Large intestine (tissue), 12 donors: ENCODE measurements around the gene LPCAT3. TPM values are rescaled to one million over a fixed set of nuclear protein-coding genes. Genes with fewer than 3 reads are reported as not detected.

Source experiments
- DNase-seq, 2 donors: peaks; one replicate each; pipeline versions ENCODE4 v3.0.0 to v3.0.0-alpha.2; 2013
- H3K27ac ChIP-seq: one replicate; pipeline ENCODE4 v1.5.1; 2013; ENCODE audit warnings: low read length
- H3K27me3 ChIP-seq: 2 replicates; pipeline ENCODE4 v1.6.1; 2013; ENCODE audit warnings: low read length; ENCODE audit not compliant: control insufficient read depth, insufficient read depth
- H3K36me3 ChIP-seq: 2 replicates; pipeline ENCODE4 v1.6.1; 2013; ENCODE audit warnings: low read length; ENCODE audit not compliant: control insufficient read depth, insufficient read depth
- H3K4me1 ChIP-seq: one replicate; pipeline ENCODE4 v1.6.1; 2013; ENCODE audit warnings: low read length; ENCODE audit not compliant: control insufficient read depth, insufficient read depth
- H3K4me3 ChIP-seq: one replicate; pipeline ENCODE4 v1.5.1; 2013; ENCODE audit warnings: low read length
- H3K9me3 ChIP-seq: one replicate; pipeline ENCODE4 v1.6.1; 2013; ENCODE audit warnings: mild to moderate bottlenecking, low read depth, low read length, moderate library complexity; ENCODE audit not compliant: control insufficient read depth
- WGBS: methylation state at CpG from one replicate; pipeline ENCODE4 v1.1.5; 2013; ENCODE audit warnings: low lambda C conversion rate; ENCODE audit not compliant: insufficient coverage; 5-methylcytosine and 5-hydroxymethylcytosine counted together
- long read RNA-seq, 11 donors: transcript quantifications; one replicate each; lab custom pipeline, GENCODE V29; 2026
- polyA plus RNA-seq: library from polyadenylated mRNA; unstranded; fragments of 120-200 nt; gene quantifications from one replicate; pipeline ENCODE4 v1.2.1, GENCODE V29; 2013

Gene LPCAT3
- 81.6 TPM for polyA plus RNA-seq
- long read RNA-seq, donor 1, transcript LPCAT3-201 (13 exons, 2,268 nt), result major isoform, 14 of 14 reads
- long read RNA-seq, donor 1, partial matches to known transcripts, result 0 of 14 reads
- long read RNA-seq, donor 1, other reads (novel, unspliced or antisense), result 0 of 14 reads
- long read RNA-seq, donor 2, transcript LPCAT3-201 (13 exons, 2,268 nt), result major isoform, 25 of 33 reads
- long read RNA-seq, donor 2, partial matches to known transcripts, result 8 of 33 reads
- long read RNA-seq, donor 2, other reads (novel, unspliced or antisense), result 0 of 33 reads
- long read RNA-seq, donor 3, result 0 reads
- long read RNA-seq, donor 4, result 0 reads
- long read RNA-seq, donor 5, transcript LPCAT3-201 (13 exons, 2,268 nt), result major isoform, 11 of 11 reads
- long read RNA-seq, donor 5, partial matches to known transcripts, result 0 of 11 reads
- long read RNA-seq, donor 5, other reads (novel, unspliced or antisense), result 0 of 11 reads
- long read RNA-seq, donor 6, transcript LPCAT3-201 (13 exons, 2,268 nt), result major isoform, 31 of 44 reads
- long read RNA-seq, donor 6, partial matches to known transcripts, result 13 of 44 reads
- long read RNA-seq, donor 6, other reads (novel, unspliced or antisense), result 0 of 44 reads
- long read RNA-seq, donor 7, transcript LPCAT3-201 (13 exons, 2,268 nt), result major isoform, 8 of 8 reads
- long read RNA-seq, donor 7, partial matches to known transcripts, result 0 of 8 reads
- long read RNA-seq, donor 7, other reads (novel, unspliced or antisense), result 0 of 8 reads
- long read RNA-seq, donor 8, transcript LPCAT3-201 (13 exons, 2,268 nt), result major isoform, 19 of 30 reads
- long read RNA-seq, donor 8, partial matches to known transcripts, result 11 of 30 reads
- long read RNA-seq, donor 8, other reads (novel, unspliced or antisense), result 0 of 30 reads
- long read RNA-seq, donor 9, transcript LPCAT3-201 (13 exons, 2,268 nt), result major isoform, 16 of 22 reads
- long read RNA-seq, donor 9, partial matches to known transcripts, result 6 of 22 reads
- long read RNA-seq, donor 9, other reads (novel, unspliced or antisense), result 0 of 22 reads
- long read RNA-seq, donor 10, transcript LPCAT3-201 (13 exons, 2,268 nt), result major isoform, 14 of 59 reads
- long read RNA-seq, donor 10, partial matches to known transcripts, result 45 of 59 reads
- long read RNA-seq, donor 10, other reads (novel, unspliced or antisense), result 0 of 59 reads
- long read RNA-seq, donor 11, transcript LPCAT3-201 (13 exons, 2,268 nt), result major isoform, 12 of 27 reads
- long read RNA-seq, donor 11, partial matches to known transcripts, result 15 of 27 reads
- long read RNA-seq, donor 11, other reads (novel, unspliced or antisense), result 0 of 27 reads

DNA sequence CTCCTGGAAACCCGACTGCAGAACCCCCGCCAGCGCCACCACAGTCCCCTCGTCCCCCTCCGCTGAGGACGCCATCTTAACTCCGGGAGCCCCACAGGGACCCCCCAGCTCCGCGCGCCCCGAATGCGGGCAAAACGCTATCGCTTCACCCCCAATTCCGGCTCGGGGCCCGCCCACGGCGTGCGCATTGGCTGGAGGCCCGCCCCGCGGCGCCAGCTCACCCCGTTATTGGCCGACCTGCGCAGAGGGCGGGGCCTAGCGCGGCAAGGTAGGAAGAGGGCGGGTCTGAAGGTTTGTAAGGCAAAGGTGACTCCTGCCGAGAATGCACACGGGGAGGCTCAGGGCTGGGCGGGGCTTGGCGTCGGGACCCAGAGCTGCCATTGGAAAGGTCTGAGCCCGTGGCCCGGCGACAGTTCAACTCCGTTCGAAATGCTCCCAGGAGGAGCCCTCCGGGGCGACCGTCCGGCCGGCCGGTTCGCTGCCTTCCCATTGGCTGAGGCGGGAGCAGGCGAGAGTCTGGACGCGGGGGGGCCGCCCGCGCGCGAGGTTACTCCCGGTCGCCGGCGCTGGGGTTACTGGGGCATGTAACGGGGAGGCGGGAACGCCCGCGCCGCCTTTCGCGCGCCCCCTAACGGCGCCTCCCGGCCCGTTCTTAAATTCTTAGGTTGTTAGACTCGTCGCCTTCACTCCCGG is at the start of gene LPCAT3:
Gene LPCAT3, minus strand, starts transcription at position 127 of the 693 bp plus-strand sequence. Its CDS starts 52 bp downstream, at position 75.
- Histone ChIP-seq H3K36me3 (peaks cover 3% of the 10 kb centered on the region), H3K27ac (peak within 1 kb of the TSS; percentile 92), H3K9me3 (no peaks in the 10 kb centered on the region), H3K27me3 (no peaks in the 10 kb centered on the region), H3K4me3 (peak within 1 kb of the TSS; percentile 93), H3K4me1 (peaks cover 20% of the 10 kb centered on the region)
- WGBS, result no CpG with 5 or more reads among the region's 77 CpGs
- peak; percentile 97 to 99 for DNase-seq

- Histone ChIP-seq H3K4me1 (peaks cover 12% of the 10 kb centered on the region), H3K36me3 (peaks cover 6% of the 10 kb centered on the region), H3K9me3 (no peaks in the 10 kb centered on the region), H3K27ac (no peak overlapping the region), H3K4me3 (no peak overlapping the region), H3K27me3 (no peaks in the 10 kb centered on the region)
- no peak for DNase-seq
- 60% methylated on average over 1 of the region's 7 CpGs for WGBS
Measured at GRCh38 chr12:7067096-7067495, 48.8 kb upstream of the LPCAT3 start.

GRCh38 chr12:7066596-7066995 is 48.3 kb upstream of the LPCAT3 start:
- peaks cover 6% of the 10 kb centered on the region for H3K36me3 ChIP-seq
- H3K9me3 ChIP-seq, result no peaks in the 10 kb centered on the region

GRCh38 chr12:7065073-7065623 is 46.9 kb upstream of the LPCAT3 start:
- 100% methylated on average over 1 of the region's 7 CpGs for WGBS
- DNase-seq, result no peak
- Histone ChIP-seq H3K9me3 (no peaks in the 10 kb centered on the region), H3K36me3 (peaks cover 4% of the 10 kb centered on the region), H3K4me1 (peaks cover 12% of the 10 kb centered on the region), H3K4me3 (no peak overlapping the region), H3K27ac (no peak overlapping the region), H3K27me3 (no peaks in the 10 kb centered on the region)

More at GRCh38 chr12:7066596-7066995, 48.3 kb upstream of the LPCAT3 start:
- WGBS, result no CpG with 5 or more reads among the region's 2 CpGs
- H3K4me3 ChIP-seq, result no peak overlapping the region
- no peak overlapping the region for H3K27ac ChIP-seq
- no peak for DNase-seq
- peaks cover 12% of the 10 kb centered on the region for H3K4me1 ChIP-seq
- H3K27me3 ChIP-seq, result no peaks in the 10 kb centered on the region

- no CpG with 5 or more reads among the region's 3 CpGs for WGBS
- Histone ChIP-seq H3K27me3 (no peaks in the 10 kb centered on the region), H3K27ac (no peak overlapping the region), H3K4me3 (no peak overlapping the region), H3K4me1 (peaks cover 11% of the 10 kb centered on the region), H3K36me3 (peaks cover 2% of the 10 kb centered on the region), H3K9me3 (no peaks in the 10 kb centered on the region)
- no peak for DNase-seq
Measured at GRCh38 chr12:7064516-7064915, 46.2 kb upstream of the LPCAT3 start.

GRCh38 chr12:7061596-7061995 is 43.3 kb upstream of the LPCAT3 start:
- WGBS, result no CpG with 5 or more reads among the region's 7 CpGs
- no peak for DNase-seq
- H3K27ac ChIP-seq, result no peak overlapping the region
- H3K27me3 ChIP-seq, result no peaks in the 10 kb centered on the region
- no peaks in the 10 kb centered on the region for H3K4me1 ChIP-seq
- H3K9me3 ChIP-seq, result no peaks in the 10 kb centered on the region
- peaks cover 2% of the 10 kb centered on the region for H3K36me3 ChIP-seq
- peak overlapping the region; percentile 26 for H3K4me3 ChIP-seq

GRCh38 chr12:7061138-7061537 is 42.9 kb upstream of the LPCAT3 start:
- Histone ChIP-seq H3K27me3 (no peaks in the 10 kb centered on the region), H3K4me3 (peak overlapping the region; percentile 26), H3K27ac (peak overlapping the region; percentile 3), H3K36me3 (peaks cover 2% of the 10 kb centered on the region), H3K9me3 (no peaks in the 10 kb centered on the region), H3K4me1 (no peaks in the 10 kb centered on the region)
- DNase-seq, result no peak
- 80% methylated on average over 3 of the region's 13 CpGs for WGBS

- Histone ChIP-seq H3K9me3 (no peaks in the 10 kb centered on the region), H3K4me1 (no peaks in the 10 kb centered on the region), H3K27ac (peak within 1 kb of the TSS; percentile 3), H3K27me3 (no peaks in the 10 kb centered on the region), H3K36me3 (no peaks in the 10 kb centered on the region), H3K4me3 (peak within 1 kb of the TSS; percentile 26)
- 100% methylated on average over 1 of the region's 10 CpGs for WGBS
- DNase-seq, result peak; percentile 68 to 72
Measured at GRCh38 chr12:7060353-7060954, 42.2 kb upstream of the LPCAT3 start, which contains the start of gene C1S. TSS of gene C1S (plus strand) at chr12:7060718. CDS start at chr12:7061913, 1,195 bp downstream.

DNA sequence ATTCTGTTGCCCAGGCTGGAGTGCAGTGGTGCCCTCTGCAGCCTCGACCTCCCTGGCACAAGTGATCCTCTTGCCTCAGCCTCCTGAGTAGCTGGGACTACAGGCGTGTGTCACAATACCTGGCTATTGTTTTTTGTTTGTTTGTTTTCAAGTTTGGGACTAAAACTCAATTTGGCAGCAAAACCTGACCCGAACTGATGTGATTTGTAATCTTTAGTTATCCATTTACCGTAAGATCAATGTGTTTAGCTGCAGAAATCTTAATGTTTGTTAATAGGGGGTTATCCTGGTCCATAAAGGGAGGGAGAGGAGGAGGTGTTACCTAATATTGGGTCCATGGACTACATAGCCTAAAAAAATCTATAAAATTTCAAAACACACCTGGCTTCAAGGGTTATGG is 41.5 kb upstream of the LPCAT3 start:
- no CpG with 5 or more reads among the region's 4 CpGs for WGBS
- Histone ChIP-seq H3K27ac (peak overlapping the region; percentile 2), H3K9me3 (no peaks in the 10 kb centered on the region), H3K36me3 (no peaks in the 10 kb centered on the region), H3K4me1 (no peaks in the 10 kb centered on the region), H3K4me3 (no peak overlapping the region), H3K27me3 (no peaks in the 10 kb centered on the region)
- DNase-seq, result no peak
